ENCODE results near the gene AIMP2.
"Not testable (repeated sequence)": the region's sequence is repeated elsewhere in the genome, so short reads cannot be mapped to it uniquely, and the experiment has no call there.

- TF ChIP-seq CTCF, POLR2AphosphoS5, POLR2A (IDR thresholded peaks at IDR 0.05): not testable (repeated sequence)
These were observed 35.5 kb upstream of the AIMP2 start for GRCh38 chr7:5973580-5973979.
